GM12878 (cell line): ENCODE results near the gene DTX2. TPM values are rescaled to one million over a fixed set of nuclear protein-coding genes. Genes with fewer than 3 reads are reported as not detected.
"Not testable (repeated sequence)": the region's sequence is repeated elsewhere in the genome, so short reads cannot be mapped to it uniquely, and the experiment has no call there.

ENCODE experiments used
- ATAC-seq: fragments of 200-7000 bp; cut with Tn5 transposase; 3 replicates; pipeline ENCODE4 v1.9.1; 2020; ENCODE audit warnings: mild to moderate bottlenecking, moderate library complexity
- BruUV-seq: library from RNA; stranded (reverse); fragments of 400-500 nt; replicated peaks from 2 replicates; lab custom pipeline; 2021; lab: Mats Ljungman, UMichigan
- CTCF ChIA-PET: fragments of 300-600 bp; sonication (Branson Sonifier 250); formaldehyde crosslinking; extraction: SDS; loops from one replicate; lab custom pipeline; 2021; ENCODE audit warnings: inconsistent platforms; lab: Yijun Ruan, JAX
- POLR2A ChIA-PET: fragments of 350-600 bp; formaldehyde crosslinking; extraction: SDS; loops from one replicate; lab custom pipeline; 2021; ENCODE audit warnings: inconsistent platforms; lab: Charles Lee
- RAD21 ChIA-PET: fragments of 300-600 bp; sonication (Branson Sonifier 250); formaldehyde crosslinking; loops from one replicate; lab custom pipeline; 2023; ENCODE audit warnings: antibody characterized with exemption; ENCODE audit not compliant: unreplicated experiment; lab: Charles Lee
- SMC1A ChIA-PET: fragments of 300-600 bp; sonication (Branson Sonifier 250); formaldehyde crosslinking; loops from one replicate; lab custom pipeline; 2023; ENCODE audit not compliant: unreplicated experiment, uncharacterized antibody; lab: Charles Lee
- DNase-seq: peaks from one replicate; pipeline ENCODE4 v3.0.0-alpha.2; 2011; ENCODE audit warnings: low read depth, low spot score
- FAIRE-seq: peaks from 3 replicates; lab custom pipeline; 2011; peaks lifted over from hg19 to GRCh38; lab: Jason Lieb, UNC
- H2AFZ ChIP-seq: 2 replicates; pipeline ENCODE4 v1.6.0; 2011; ENCODE audit warnings: low read depth, low read length, control low read depth; ENCODE audit not compliant: control insufficient read depth
- H3K27ac ChIP-seq: 2 replicates; pipeline ENCODE4 v1.5.1; 2011; ENCODE audit warnings: control low read depth; ENCODE audit not compliant: control insufficient read depth, insufficient read depth
- H3K27me3 ChIP-seq, 2 experiments: replicated peaks in 1 of 2; 2 replicates each; pipeline versions ENCODE4 v1.6.0 to v1.6.1; 2011; ENCODE audit warnings: low read length in 1 of 2; ENCODE audit not compliant: control insufficient read depth in 2 of 2, insufficient read depth in 2 of 2
- H3K36me3 ChIP-seq, 2 experiments: 2 replicates each; pipeline ENCODE4 v1.5.1; 2011; ENCODE audit warnings: low read length in 1 of 2; ENCODE audit not compliant: control insufficient read depth in 2 of 2, insufficient read depth in 2 of 2
- H3K4me1 ChIP-seq: 2 replicates; pipeline ENCODE4 v1.6.1; 2011; ENCODE audit warnings: mild to moderate bottlenecking, low read length, moderate library complexity, mixed read lengths; ENCODE audit not compliant: control insufficient read depth, insufficient read depth
- H3K4me2 ChIP-seq: 2 replicates; pipeline ENCODE4 v1.6.0; 2011; ENCODE audit warnings: control low read depth; ENCODE audit not compliant: control insufficient read depth, insufficient read depth
- H3K4me3 ChIP-seq: fragments of 200-600 bp; sonication (generic); 2 replicates; pipeline ENCODE4 v1.5.1; 2016
- H3K79me2 ChIP-seq: 2 replicates; pipeline ENCODE4 v1.6.0; 2011; ENCODE audit warnings: low read length; ENCODE audit not compliant: control insufficient read depth, insufficient read depth
- H3K9ac ChIP-seq: 2 replicates; pipeline ENCODE4 v1.8.0; 2011; ENCODE audit warnings: low read length, control low read depth, mixed read lengths; ENCODE audit not compliant: control insufficient read depth, insufficient read depth
- H3K9me3 ChIP-seq: replicated peaks from 3 replicates; pipeline ENCODE4 v1.5.1; 2011; ENCODE audit warnings: mild to moderate bottlenecking, low read length; ENCODE audit not compliant: control insufficient read depth, insufficient read depth
- H4K20me1 ChIP-seq: 2 replicates; pipeline ENCODE4 v1.6.0; 2011; ENCODE audit not compliant: control insufficient read depth, insufficient read depth
- WGBS: methylation state at CpG from one replicate; pipeline ENCODE4 v1.1.6; 2016; ENCODE audit warnings: low lambda C conversion rate; ENCODE audit not compliant: insufficient replicate concordance, insufficient coverage; ENCODE audit errors: missing lambda C conversion rate; 5-methylcytosine and 5-hydroxymethylcytosine counted together
- in situ Hi-C: fragments of 300-500 bp; cut with MboI; formaldehyde crosslinking; loops from 9 replicates; pipeline ENCODE4 v1.14.3; 2018; ENCODE audit warnings: mixed read lengths
- intact Hi-C: fragments of 100-400 bp; cut with micrococcal nuclease; formaldehyde crosslinking; loops from one replicate; pipeline ENCODE4 v1.14.2; 2022; ENCODE audit not compliant: unreplicated experiment
- polyA plus RNA-seq, 11 experiments: library from polyadenylated mRNA; depleted of rRNA in 4 of 11; unstranded in 6 of 11; stranded (reverse) in 5 of 11; fragments of >200 nt; fragmentation: Nextera tagmentation in 4 of 11; fragmentation: Illumina TruSeq in 1 of 11; extraction: Ambion mirVana in 4 of 11; extraction: Trizol in 1 of 11; gene quantifications; 1 replicate in 1 of 11; 2 replicates in 10 of 11; pipeline versions ENCODE4 v1.2.1 to v1.2.3, GENCODE V29; 2011 to 2016; ENCODE audit warnings: inconsistent platforms in 2 of 11, missing spikeins in 2 of 11, low read depth in 1 of 11
- total RNA-seq, 4 experiments: library from RNA; depleted of rRNA in 3 of 4; stranded (reverse); fragments of >200 nt in 3 of 4; fragmentation: Illumina TruSeq in 1 of 4; extraction: Trizol in 1 of 4; gene quantifications; 2 replicates each; pipeline versions ENCODE4 v1.2.1 to v1.2.3, GENCODE V29; 2013 to 2021

Gene DTX2
- total and polyA plus RNA-seq, 10 of the 15 experiments (the other 5 are each of a cell fraction or from before 2014, with no cell fraction given), result 0.14 to 31.0 (median 11.0) TPM

DNA sequence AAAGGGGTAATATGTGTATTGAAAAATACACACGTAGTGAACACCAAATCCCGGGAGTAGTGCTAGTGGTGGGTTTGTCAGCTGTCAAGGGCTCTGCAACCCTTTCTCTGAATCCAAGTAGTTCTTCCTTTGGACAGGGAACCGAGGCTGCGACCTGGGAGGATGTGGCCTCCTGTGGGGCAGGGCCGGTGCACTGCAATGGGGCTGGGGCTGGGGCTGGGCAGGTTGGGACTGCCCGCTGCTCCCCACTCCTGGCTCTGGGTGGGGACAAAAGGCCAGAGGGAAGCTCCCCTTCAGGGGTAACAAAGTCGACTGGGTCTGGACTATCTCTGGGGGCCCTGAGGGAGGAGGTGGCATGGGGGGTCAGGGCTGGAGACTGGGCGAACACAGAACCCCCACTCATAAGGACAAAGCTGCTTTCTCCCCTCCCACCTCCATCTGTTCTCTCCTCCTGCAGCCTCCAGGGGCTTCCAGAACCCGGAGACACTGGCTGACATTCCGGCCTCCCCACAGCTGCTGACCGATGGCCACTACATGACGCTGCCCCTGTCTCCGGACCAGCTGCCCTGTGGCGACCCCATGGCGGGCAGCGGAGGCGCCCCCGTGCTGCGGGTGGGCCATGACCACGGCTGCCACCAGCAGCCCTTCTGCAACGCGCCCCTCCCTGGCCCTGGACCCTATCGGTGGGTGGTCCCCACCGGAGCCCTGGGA is 49.8 kb downstream of the DTX2 start:
- SMC1A ChIA-PET, H4K20me1 ChIP-seq, CTCF ChIA-PET, H3K27me3 ChIP-seq, H3K4me1 ChIP-seq, H3K4me2 ChIP-seq, H2AFZ ChIP-seq, H3K9ac ChIP-seq, RAD21 ChIA-PET, H3K9me3 ChIP-seq, H3K79me2 ChIP-seq, FAIRE-seq, DNase-seq, POLR2A ChIA-PET, BruUV-seq, H3K4me3 ChIP-seq, intact Hi-C loops, H3K36me3 ChIP-seq, H3K27ac ChIP-seq, ATAC-seq: not testable (repeated sequence)
- 68% methylated on average over 18 of the region's 24 CpGs for WGBS
- in situ Hi-C loops, result loop anchor here (25.0 kb wide), 1 partner anchor 501 kb away; no protein-coding TSS in a partner anchor

DNA sequence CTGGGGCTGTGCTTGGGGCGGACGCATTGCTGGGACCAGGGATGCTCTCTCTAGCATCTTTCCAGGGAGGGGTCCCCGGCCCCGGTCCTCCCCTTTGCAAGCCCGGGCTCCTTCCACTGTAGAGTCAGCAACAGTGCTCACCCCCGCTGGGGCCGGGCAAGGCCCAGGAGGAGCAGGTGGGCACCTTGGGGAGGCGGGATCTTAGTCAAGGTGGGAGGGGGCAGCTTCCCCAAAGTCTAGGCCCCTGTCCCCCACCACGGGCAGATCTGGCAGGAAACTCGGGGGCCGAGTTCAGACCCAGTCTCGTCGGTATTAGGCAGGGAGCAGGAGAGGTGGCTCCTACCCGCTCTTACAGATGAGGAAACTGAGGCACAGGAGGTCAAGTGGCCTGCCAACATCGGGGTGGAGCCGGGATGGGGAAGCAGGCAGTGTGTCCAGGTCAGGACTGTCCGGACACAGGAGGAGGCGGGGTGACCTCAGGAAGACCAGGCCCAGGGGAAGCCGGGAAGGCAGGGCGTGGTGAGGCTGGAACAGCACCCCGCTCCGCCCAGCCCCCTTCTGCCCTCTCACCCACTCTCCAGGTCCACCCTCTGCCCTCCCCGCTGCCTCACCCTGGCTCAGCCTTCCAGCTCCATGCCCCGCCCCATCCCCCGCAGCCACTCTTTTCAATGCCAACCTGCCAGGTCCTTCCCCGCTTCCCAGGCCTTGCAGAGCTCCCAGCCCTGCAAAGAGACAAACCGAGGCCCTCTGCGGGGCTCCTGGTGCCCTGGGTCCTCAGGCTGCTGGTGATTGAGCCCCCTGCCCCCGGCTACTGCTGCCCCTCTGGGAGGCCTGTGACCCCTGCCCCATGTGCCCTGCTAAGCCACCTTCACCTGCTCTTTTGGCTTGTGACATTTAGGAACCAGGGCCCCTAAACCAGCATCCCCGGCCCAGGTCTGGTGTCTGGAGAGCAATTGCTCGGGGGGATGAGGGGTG is 50.7 kb downstream of the DTX2 start:
- H2AFZ ChIP-seq, H3K4me3 ChIP-seq, SMC1A ChIA-PET, CTCF ChIA-PET, H3K36me3 ChIP-seq, intact Hi-C loops, H3K4me2 ChIP-seq, H3K27ac ChIP-seq, H3K9me3 ChIP-seq, ATAC-seq, H3K79me2 ChIP-seq, H3K27me3 ChIP-seq, H4K20me1 ChIP-seq, DNase-seq, H3K9ac ChIP-seq, POLR2A ChIA-PET, H3K4me1 ChIP-seq, RAD21 ChIA-PET, BruUV-seq, FAIRE-seq: not testable (repeated sequence)
- in situ Hi-C loops, result loop anchor here (25.0 kb wide), 1 partner anchor 500 kb away; no protein-coding TSS in a partner anchor
- 0% methylated on average over 2 of the region's 31 CpGs for WGBS
